ENCODE results near the gene KRTAP12-4. TPM values are rescaled to one million over a fixed set of nuclear protein-coding genes. Genes with fewer than 3 reads are reported as not detected.
"Not testable (repeated sequence)": the region's sequence is repeated elsewhere in the genome, so short reads cannot be mapped to it uniquely, and the experiment has no call there.

Gene KRTAP12-4
- polyA plus RNA-seq, 12 donors: not detected

- no peak for DNase-seq
Measured at GRCh38 chr21:44637018-44637850, 17.2 kb downstream of the KRTAP12-4 start, which contains the start of gene KRTAP10-10. KRTAP10-10 (plus strand) TSS chr21:44637356; CDS start chr21:44637418, 62 bp downstream.

GRCh38 chr21:44636209-44637017 is 18.0 kb downstream of the KRTAP12-4 start:
- DNase-seq: no peak

DNA sequence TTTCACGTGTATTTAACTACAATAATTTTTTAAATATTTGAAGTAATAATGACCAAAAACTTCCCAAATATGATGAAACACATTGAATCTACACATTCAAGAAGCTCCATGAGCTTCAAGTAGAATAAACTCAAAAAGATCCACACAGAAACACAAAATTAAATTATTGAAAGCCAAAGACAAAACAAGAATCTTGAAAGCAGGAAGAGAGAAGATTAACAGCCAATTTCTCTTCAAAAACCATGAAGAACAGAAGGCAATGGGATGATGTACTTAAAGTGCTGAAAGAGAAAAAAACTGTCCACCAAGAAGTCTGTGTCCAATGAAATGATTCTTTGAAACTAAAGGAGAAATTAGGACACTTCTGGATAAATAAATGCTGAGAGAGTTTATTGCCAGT is 22.4 kb downstream of the KRTAP12-4 start:
- no peak for DNase-seq

GRCh38 chr21:44630440-44630839 is 24.0 kb downstream of the KRTAP12-4 start:
- DNase-seq: no peak

DNA sequence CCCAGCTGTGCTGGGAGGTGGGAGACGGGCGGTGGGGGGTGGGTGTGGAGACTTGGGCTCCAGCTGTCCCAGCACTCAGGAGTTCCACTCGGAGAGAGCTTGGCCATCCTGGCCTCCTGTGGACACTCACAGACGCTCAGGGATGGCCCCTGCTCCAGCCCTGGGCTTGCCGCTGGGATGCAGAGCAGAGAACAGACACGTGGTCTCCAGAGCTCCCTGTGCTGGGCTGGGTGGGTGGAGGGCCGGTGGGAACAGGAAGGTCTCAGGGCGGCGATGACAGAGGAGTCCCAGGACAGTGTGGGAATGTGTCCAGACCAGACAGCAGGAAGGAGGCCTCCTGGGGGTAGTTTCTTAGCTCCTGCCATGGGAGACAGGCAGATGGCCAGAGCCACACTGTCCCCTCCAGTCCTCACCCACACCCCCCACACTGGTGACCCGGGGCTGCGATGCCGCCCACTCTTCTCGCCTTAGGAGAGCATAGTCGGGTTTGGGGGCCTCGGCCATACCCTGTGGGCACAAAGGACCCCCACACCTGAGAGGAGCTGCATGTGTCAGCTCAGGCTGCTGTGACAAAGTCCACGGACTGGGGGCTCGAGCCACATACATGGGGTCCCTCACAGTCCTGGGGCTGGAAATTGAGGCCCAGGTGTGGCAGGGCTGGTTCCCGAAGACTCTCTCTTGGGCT is 25.6 kb downstream of the KRTAP12-4 start:
- no peak for DNase-seq

- DNase-seq: not testable (repeated sequence)
Measured at GRCh38 chr21:44627831-44628233, 26.6 kb downstream of the KRTAP12-4 start.

- DNase-seq: not testable (repeated sequence)
Measured at GRCh38 chr21:44627181-44627822, 27.2 kb downstream of the KRTAP12-4 start.

DNA sequence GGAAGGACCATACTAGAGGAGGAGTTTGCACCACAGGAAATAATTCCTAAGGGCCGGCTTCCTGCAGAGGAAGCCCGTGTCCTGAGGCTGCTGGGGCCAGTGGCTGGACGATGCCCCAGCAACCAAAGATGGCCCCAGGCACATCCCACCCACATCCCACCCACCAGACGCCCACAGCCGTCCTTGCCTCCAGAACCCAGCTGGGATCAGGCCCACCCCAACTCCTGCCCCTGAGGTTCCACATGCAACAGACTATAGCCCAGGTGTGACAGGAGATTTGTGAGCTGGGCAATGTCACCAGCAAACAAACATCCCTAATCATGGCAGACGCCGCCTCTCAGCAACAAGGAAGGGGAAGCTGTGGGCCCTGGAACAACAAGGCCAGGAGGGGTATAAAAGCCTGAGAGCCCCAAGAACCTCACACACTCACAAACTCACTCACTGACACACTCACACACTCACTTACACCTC is 27.8 kb downstream of the KRTAP12-4 start, which contains the start of gene KRTAP10-9:
Gene KRTAP10-9 (plus strand): TSS at position 421 of the 471 bp plus-strand sequence. CDS start 79 bp downstream, outside the sequence.
- no peak for DNase-seq

DNA sequence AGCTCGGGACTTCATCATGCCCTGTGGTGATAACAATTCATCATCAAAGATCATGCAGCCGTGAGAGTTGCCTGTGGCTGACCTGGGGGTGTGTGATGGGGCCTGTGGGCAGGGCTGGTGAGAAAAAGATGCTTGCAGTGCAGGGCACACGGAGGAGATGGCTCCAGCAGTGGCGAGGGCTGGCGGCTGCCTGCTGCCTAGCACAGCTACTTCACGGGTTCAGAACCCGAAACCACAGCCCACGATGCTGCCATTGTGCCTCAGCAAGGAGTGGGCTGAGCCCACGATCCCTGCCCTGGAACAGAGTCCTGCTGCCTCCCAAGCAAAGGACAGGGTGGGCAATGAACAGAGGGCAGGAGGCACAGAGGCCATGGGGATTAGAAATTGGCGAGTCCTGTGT is 28.2 kb downstream of the KRTAP12-4 start:
- no peak for DNase-seq

DNA sequence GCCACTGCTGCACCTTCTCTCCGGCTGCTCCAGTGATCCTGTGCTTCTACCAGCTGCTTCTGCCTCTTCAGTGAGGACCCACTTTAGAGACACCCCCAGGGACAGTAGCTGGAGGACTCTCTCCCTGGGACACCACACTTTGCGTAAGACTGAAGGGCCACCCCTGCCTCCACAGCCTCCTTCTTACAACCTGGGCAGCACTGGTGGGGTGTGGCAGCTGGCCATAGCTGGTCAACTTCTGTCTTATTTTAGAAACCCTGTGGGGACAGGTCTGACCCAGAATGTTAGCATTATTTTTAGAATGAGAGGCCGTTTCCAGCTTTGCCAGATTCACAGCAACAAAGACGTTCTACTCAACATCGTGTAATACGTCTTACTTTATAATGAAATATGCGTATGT is 28.7 kb downstream of the KRTAP12-4 start:
- no peak for DNase-seq

GRCh38 chr21:44623575-44623974 is 30.9 kb downstream of the KRTAP12-4 start:
- DNase-seq: no peak

GRCh38 chr21:44619886-44620285 is 34.6 kb downstream of the KRTAP12-4 start:
- no peak for DNase-seq

- DNase-seq: no peak
Measured at GRCh38 chr21:44618909-44619308, 35.5 kb downstream of the KRTAP12-4 start.

GRCh38 chr21:44618504-44618903 is 36.0 kb downstream of the KRTAP12-4 start:
- DNase-seq: no peak

DNA sequence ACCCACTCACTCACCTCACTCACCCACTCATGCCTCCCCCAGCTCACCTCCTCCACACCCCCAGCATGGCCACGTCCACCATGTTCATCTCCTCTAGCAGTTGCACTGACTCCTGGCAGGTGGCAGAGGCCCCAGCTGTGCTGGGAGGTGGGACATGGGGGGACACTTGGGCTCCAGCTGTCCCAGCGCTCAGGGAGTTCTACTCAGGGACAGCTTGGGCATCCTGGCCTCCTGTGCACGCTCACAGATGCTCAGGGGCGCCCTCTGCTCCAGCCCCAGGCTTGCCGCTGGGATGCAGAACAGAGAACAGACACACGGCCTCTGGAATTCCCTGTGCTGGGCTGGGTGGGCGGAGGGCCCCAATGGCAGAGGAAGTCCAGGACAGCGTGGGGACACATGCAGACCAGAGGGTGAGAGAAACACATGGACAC is 37.4 kb downstream of the KRTAP12-4 start:
- DNase-seq: no peak

- DNase-seq: no peak
Measured at GRCh38 chr21:44616591-44616926, 37.9 kb downstream of the KRTAP12-4 start.

GRCh38 chr21:44615911-44616590 is 38.4 kb downstream of the KRTAP12-4 start:
- no peak for DNase-seq

GRCh38 chr21:44615466-44615865 is 39.0 kb downstream of the KRTAP12-4 start:
- no peak for DNase-seq

GRCh38 chr21:44614961-44615391 is 39.5 kb downstream of the KRTAP12-4 start:
- no peak for DNase-seq

DNA sequence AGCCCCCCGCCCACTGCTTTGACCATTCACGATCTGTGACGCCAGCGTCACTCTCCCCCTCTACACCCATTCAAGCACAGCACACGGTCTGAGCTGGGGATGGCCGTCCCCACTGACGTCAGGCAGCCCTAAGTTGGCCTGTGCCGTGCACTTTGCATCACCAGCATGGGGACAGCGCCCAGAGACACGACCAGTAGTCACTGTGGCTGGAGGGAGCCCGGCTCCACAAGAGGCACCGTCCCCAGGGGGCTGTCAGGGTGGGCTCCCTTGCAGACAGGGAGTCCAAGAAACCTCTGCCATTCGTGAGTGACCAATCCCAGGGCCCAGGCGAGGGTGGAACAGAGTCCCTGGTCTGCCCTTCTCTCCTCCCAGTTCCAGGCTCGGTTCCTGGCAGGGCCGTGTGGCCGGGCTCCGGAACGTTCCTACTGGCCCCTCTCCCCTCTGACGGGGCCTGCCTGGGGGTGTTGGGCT is 40.3 kb downstream of the KRTAP12-4 start:
- no peak for DNase-seq
